HG03108 (cell line): ENCODE measurements around the gene PDE6H.

Experiments
- ATAC-seq: cut with Tn5 transposase; IDR thresholded peaks from one replicate; pipeline ENCODE4 v1.9.1; 2021; ENCODE audit warnings: moderate library complexity; ENCODE audit not compliant: unreplicated experiment

PDE6H gene

DNA sequence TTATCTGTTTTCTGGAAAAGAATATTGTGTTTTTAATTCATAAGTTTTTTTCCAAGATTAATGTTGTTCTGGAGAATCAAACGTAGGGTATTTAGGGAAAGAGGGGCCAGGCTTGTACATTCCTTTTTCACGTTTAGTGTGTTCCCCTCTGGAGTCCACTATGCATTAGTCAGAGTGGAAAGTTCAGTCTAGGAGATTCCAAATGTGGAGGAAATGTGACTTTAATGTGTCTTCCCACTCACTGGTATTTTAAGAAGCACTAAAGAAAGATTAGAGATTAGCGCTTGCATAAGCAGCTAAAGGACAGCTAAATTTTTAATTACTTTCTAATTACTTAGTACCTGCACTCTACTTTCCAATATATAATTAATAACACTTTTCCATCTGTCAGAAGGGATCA lies 4.4 kb upstream of the PDE6H start:
- ATAC-seq, result no peak

GRCh38 chr12:14970473-14970872 lies 2.4 kb upstream of the PDE6H start:
- no peak for ATAC-seq

DNA sequence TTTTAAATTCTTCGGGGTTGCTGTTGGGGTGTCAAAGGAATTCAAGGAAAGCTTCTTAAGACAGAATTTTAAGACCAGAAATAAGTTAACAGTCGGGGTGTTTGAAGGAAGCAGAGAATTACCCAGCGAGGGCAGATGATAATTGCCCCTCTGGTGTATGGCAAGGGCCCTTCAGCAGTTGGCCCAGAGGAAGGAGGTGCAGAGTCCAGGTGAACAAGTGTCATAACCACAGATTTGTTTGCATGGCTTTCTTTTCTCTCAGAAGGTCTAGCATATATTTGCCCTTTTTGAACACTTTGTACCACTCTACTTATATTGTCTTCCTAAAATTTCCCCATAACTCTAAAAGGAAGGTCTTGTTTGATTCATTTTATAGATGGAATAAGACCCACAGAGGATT lies 1.8 kb downstream of the PDE6H start:
- no peak for ATAC-seq

- ATAC-seq, result no peak
Measured at GRCh38 chr12:14975457-14975856, 2.6 kb downstream of the PDE6H start.

DNA sequence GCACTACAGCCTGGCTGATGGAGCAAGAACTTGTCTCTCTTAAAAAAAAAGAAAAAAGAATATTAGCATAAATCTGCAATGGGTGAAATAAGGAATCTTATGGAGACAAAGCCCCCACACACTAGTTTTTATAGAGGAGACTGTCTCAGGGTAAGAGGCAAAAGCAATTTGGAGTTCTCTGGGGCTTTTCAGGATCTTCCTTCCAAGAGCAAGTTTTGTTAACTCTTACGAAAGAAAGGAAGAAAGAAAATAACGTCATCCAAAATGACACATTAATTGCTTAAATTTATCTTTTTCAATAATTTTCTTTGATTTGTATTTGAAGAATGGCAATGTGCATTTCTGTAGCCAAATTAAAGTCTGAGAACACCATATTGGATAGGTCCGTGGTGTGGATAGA lies 3.8 kb downstream of the PDE6H start:
- ATAC-seq, result no peak

DNA sequence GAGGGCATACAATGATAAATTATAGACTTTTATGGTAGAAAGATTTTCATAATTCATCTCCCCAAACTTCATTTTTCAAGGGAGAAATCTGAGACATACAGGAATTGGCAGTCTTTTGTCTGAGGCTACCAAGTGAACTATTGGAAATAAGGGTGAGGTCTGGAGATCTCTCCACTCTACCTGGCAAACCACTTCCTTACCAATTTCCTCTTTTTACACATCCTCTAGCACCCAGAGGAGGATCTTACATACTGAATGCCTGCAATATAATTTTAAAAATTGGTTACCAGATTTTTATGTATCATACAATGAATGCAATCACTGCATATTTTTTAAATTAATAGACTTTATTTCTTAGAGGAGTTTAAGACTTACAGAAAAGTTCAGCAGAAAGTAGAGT lies 6.6 kb downstream of the PDE6H start:
- ATAC-seq, result no peak

GRCh38 chr12:14981049-14981448 lies 8.2 kb downstream of the PDE6H start:
- ATAC-seq, result no peak

- ATAC-seq, result no peak
Measured at GRCh38 chr12:14982562-14982961, 9.7 kb downstream of the PDE6H start.

- ATAC-seq, result no peak
Measured at GRCh38 chr12:14982991-14983390, 10.1 kb downstream of the PDE6H start.

DNA sequence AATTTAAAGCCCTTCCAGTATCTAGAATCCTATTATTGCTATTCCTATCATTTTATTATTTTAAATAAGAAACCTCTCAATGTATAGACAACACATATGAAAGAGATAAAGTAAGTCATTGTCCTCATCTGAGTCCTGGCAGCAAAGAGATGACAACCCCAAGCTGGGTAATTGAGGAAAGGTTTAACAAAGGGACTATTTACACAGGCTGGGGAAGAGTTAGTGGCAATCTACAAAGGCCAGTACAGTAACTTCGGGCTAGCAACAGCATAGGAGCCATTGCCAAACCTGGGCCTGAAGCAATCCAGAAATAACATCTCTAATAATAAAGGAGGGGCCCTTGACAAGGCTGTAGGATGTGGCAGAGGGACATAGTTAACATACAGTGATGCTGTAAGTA lies 11.2 kb downstream of the PDE6H start:
- ATAC-seq, result no peak

- ATAC-seq, result no peak
Measured at GRCh38 chr12:14984766-14985285, 12.0 kb downstream of the PDE6H start.

DNA sequence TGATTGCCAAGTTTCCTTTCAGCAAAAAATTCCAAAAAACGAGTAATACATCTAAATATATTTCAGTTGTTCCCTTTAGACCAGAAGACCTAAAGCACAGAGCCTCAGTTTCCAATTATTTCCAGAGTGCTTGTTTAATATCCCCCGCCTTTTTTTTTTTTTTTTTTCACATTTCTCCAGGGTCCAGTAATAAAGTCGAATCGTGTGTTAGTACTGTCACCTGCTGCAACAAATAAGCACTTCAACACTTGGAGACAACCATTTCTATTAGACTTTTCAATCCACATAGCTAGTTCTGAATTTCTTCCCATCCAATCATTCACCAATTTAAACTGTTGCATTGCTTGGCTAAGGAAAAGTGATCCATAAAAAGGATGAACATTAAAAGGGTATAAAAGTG lies 13.6 kb downstream of the PDE6H start:
- no peak for ATAC-seq

- no peak for ATAC-seq
Measured at GRCh38 chr12:14988035-14988434, 15.2 kb downstream of the PDE6H start.

DNA sequence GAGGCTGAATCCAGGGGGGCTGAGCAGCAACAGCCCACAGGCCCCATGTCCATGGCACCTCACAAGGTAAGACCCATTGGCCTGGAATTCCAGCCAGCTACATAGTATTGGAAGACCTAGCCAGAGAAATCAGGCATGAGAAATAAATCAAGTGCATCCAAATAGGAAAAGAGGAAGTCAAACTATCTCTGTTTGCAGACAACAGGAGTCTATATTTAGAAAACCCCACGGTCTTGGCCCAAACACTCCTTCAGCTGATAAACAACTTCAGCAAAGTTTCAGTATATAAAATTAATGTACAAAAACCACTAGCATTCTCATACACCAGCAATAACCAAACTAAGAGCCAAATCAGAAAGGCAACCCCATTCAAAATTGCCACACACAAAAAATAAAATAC lies 16.9 kb downstream of the PDE6H start:
- peak; percentile 38 for ATAC-seq

GRCh38 chr12:14991069-14991468 lies 18.2 kb downstream of the PDE6H start:
- no peak for ATAC-seq

DNA sequence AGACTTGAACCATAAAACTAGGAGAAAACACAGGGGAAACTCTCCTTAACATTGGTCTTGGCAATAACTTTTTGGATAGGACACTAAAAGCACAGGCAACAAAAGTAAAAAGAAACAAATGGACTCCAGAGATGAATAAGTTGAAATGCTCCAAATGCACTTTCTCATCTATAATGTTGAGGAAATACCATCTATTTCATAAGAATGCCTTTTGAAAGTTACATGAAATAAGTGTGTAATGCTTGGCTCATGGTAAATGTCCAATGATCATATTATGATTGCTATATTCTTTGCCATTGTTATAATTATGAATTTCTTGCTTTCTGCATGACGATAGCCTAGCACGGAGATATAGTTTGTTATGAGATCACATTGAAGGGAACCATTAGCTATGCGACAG lies 19.8 kb downstream of the PDE6H start:
- ATAC-seq, result no peak

GRCh38 chr12:14993117-14993516 lies 20.3 kb downstream of the PDE6H start:
- ATAC-seq, result no peak

- no peak for ATAC-seq
Measured at GRCh38 chr12:14993537-14994266, 20.9 kb downstream of the PDE6H start.

DNA sequence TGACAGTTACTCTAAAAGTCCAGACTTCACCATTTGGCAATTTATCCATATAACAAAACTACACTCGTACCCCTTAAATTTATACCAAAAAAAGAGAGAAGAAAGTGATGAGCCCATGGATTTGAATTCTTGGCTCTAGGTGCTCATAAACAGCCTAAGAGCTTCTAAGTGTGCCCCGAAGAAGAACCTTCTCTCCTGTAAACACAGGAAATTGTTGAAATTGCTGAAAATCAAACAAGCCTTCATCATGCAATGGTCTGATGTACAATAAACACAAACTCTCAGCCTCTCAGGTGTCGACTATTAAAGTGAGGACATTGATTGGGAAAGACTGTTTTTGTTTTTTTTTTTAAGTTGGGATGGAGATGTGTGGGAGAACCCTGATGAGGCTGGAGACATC lies 21.8 kb downstream of the PDE6H start:
- ATAC-seq, result no peak

DNA sequence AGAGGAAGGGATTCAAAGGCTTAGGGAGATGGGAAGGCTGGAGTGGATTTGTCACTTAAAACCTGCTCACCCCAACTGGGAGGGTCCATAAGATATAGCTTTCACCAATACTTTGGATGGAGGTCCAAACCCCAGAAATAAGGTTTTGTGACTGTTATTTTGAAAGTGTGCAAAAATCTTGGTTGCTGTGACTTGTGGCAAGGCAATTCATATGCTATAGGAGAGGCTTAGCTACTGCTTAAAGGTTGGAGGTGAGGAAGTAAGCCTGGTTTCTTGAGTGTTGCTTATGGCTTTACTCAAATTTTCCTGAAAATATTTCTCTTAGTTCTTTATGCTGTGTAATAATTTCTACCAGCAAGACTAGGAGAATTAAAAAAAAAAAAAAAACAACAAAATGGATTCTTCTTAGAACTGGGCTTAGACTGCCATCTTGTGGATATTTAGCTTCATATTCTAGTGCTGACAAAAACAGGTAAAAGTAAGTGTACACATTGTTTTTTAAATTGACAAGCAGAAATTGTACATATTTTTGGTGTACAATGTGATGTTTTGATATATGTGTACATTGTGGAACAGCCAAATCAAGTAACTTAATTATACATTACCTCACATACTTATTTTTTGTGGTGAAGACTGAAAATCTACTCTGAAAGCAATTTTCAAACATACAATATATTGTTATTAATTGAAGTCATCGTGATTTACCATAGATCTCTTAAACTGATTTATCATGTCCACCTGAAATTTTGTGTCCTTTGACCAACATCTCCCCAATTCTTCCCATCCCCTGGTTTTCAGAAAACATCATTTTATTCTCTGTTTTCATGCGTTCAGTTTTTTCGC lies 23.0 kb downstream of the PDE6H start:
- ATAC-seq, result no peak

- ATAC-seq, result no peak
Measured at GRCh38 chr12:14997998-14998397, 25.2 kb downstream of the PDE6H start.

DNA sequence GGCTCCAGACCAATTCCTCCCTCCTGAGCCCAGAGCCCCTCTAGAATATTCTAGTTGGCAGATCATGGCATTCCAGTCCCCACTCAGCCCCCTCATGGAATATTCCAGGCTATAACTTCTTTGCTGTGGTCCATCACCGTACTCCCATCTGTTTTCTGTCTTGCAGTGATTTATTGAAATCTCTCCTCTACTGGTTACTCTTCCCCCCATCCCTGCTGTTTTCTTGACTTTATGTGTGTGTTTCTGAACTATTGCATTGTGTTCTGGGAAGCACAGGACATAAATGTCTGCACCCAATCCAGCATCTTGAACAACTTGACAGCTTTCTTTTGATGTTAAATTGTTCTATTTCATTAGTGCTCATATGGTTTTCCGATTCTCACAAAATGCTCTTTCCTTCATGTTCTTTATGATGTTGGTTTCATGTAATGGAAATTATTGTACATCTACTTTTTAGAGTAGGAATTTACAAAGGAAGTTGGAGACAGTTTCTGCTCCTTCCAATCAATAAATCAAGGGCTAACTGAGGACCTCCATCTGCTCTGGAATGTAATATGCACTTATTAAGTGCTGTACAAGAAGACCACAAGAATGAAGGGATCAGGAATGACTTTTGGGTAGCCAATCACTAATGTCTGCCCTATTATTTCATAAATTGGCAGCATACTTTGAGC lies 26.3 kb downstream of the PDE6H start:
- ATAC-seq, result no peak
